GM12875 (cell line): ENCODE results near the gene NFIL3.
"Not testable (repeated sequence)": the region's sequence is repeated elsewhere in the genome, so short reads cannot be mapped to it uniquely, and the experiment has no call there.

Experiments
- H3K4me3 ChIP-seq: one replicate; pipeline ENCODE4 v1.5.1; 2011; ENCODE audit warnings: low read depth, low read length, control low read depth
- TF ChIP-seq, protein P1 (sequence below): IDR thresholded peaks from 2 replicates; pipeline ENCODE4 v1.5.1; 2011; ENCODE audit warnings: low read depth, mild to moderate bottlenecking, control low read depth, inconsistent platforms, low read length, moderate library complexity, borderline replicate concordance; ENCODE audit not compliant: insufficient read depth

NFIL3 gene

GRCh38 chr9:91392435-91392834 is 31.2 kb downstream of the NFIL3 start:
- TF ChIP-seq, protein P1, sequence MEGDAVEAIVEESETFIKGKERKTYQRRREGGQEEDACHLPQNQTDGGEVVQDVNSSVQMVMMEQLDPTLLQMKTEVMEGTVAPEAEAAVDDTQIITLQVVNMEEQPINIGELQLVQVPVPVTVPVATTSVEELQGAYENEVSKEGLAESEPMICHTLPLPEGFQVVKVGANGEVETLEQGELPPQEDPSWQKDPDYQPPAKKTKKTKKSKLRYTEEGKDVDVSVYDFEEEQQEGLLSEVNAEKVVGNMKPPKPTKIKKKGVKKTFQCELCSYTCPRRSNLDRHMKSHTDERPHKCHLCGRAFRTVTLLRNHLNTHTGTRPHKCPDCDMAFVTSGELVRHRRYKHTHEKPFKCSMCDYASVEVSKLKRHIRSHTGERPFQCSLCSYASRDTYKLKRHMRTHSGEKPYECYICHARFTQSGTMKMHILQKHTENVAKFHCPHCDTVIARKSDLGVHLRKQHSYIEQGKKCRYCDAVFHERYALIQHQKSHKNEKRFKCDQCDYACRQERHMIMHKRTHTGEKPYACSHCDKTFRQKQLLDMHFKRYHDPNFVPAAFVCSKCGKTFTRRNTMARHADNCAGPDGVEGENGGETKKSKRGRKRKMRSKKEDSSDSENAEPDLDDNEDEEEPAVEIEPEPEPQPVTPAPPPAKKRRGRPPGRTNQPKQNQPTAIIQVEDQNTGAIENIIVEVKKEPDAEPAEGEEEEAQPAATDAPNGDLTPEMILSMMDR: no peak

GRCh38 chr9:91391818-91392217 is 31.8 kb downstream of the NFIL3 start:
- TF ChIP-seq, protein P1: no peak
- H3K4me3 ChIP-seq: no peak overlapping the region

More at GRCh38 chr9:91392435-91392834, 31.2 kb downstream of the NFIL3 start:
- H3K4me3 ChIP-seq: no peak overlapping the region

- H3K4me3 ChIP-seq: no peak overlapping the region
Measured at GRCh38 chr9:91391412-91391811, 32.2 kb downstream of the NFIL3 start.

GRCh38 chr9:91389686-91390085 is 33.9 kb downstream of the NFIL3 start:
- H3K4me3 ChIP-seq: not testable (repeated sequence)

More at GRCh38 chr9:91391412-91391811, 32.2 kb downstream of the NFIL3 start:
- TF ChIP-seq, protein P1: no peak

- TF ChIP-seq, protein P1: no peak
- no peak overlapping the region for H3K4me3 ChIP-seq
Measured at GRCh38 chr9:91386765-91387164, 36.9 kb downstream of the NFIL3 start.

DNA sequence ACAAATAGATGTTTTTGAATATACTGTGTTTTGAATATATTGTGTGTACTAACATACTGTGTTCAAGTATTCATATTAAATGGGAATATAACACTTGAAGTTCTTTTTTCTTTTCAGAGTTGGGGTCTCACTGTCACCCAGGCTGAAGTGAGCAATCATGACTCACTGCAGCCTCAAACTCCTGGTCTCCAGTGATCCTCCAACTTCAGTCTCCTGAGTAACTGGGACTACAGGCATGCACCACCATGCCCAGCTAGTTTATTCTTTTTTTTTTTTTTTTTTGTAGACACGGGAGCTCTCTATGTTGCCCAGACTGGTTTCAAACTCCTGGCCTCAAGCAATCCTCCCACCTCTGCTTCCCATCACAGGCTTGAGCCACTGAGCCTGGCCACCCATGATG is 38.7 kb downstream of the NFIL3 start:
- TF ChIP-seq, protein P1: no peak

DNA sequence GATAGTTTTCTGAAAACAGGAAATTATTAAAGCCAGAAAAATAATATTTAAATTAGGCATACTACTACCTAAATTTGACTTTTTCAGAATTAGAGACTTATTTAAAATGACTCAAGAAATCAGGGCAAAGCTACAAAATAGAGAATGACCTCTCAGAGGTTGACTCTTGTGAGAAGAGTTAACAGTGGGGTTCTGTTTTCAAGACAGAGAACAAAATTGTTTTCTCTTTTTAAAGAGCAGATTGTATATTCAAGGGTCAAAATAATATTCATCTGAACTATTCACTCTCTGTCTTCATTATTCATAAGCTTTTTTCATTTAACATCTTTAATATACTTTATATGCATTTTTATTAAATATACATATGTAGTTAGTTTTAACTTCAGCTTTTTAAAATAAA is 40.1 kb downstream of the NFIL3 start:
- TF ChIP-seq, protein P1: no peak
- H3K4me3 ChIP-seq: no peak overlapping the region

More for the DNA sequence above, 38.7 kb downstream of the NFIL3 start:
- H3K4me3 ChIP-seq: no peak overlapping the region

DNA sequence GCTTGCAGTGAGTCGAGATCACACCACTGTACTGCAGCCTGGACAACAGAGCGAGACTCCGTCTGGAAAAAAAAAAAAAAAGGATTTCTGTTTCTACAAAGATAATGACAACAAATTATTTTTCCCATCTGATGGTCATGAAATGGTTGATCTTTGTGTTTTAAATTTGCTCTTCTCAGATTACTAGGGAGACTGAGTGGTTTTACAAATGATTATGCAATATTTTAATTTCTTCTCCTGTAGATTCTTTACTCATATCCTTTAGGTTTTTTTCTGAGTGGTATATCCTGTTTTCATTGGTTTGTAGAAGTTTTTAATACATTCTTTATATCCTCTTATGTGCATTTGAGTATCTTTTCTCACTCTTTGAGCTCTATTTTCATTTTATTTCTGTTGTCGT is 41.3 kb downstream of the NFIL3 start:
- TF ChIP-seq, protein P1: no peak
- no peak overlapping the region for H3K4me3 ChIP-seq
